HCT116 (cell line): Measurements from ENCODE around the gene KRTAP13-4. TPM values are rescaled to one million over a fixed set of nuclear protein-coding genes. Genes with fewer than 3 reads are reported as not detected.

Experiments
- ATAC-seq: fragments of 200-7000 bp; cut with Tn5 transposase; 2 replicates; pipeline ENCODE4 v1.9.1; 2020; ENCODE audit warnings: mild to moderate bottlenecking, moderate library complexity
- BruUV-seq: library from RNA; stranded (reverse); fragments of 400-500 nt; replicated peaks from 2 replicates; lab custom pipeline; 2021; lab: Mats Ljungman, UMichigan
- CTCF ChIA-PET: fragments of 300-600 bp; sonication (Branson Sonifier 250); formaldehyde crosslinking; loops from one replicate; lab custom pipeline; 2021; ENCODE audit warnings: antibody characterized with exemption; lab: Charles Lee
- POLR2A ChIA-PET: fragments of 300-600, 350-600 bp; sonication (Branson Sonifier 250); formaldehyde crosslinking; loops from one replicate; lab custom pipeline; 2021; ENCODE audit warnings: antibody characterized with exemption; lab: Charles Lee
- RAD21 ChIA-PET, 2 experiments: fragments of 300-600 bp; sonication (Branson Sonifier 250); formaldehyde crosslinking; loops; one replicate each; lab custom pipeline; 2023; ENCODE audit warnings: low total read pairs in 2 of 2; ENCODE audit not compliant: uncharacterized antibody in 2 of 2, unreplicated experiment in 2 of 2, low non-redundant PET in 1 of 2; lab: Charles Lee
- DNase-seq: peaks from one replicate; pipeline ENCODE4 v3.0.0-alpha.2; 2010; ENCODE audit warnings: low read depth, low spot score
- H2AFZ ChIP-seq: fragments of 200-600 bp; shearing (Covaris generic), sonication (generic); 2 replicates; pipeline ENCODE4 v1.6.1; 2017; ENCODE audit warnings: low read depth, mixed run types, mixed read lengths, antibody characterized with exemption, low read length; ENCODE audit not compliant: poor library complexity, severe bottlenecking
- H3K27ac ChIP-seq: 2 replicates; pipeline ENCODE4 v1.5.1; 2012; ENCODE audit warnings: low read depth, low read length
- H3K27me3 ChIP-seq: fragments of 200-600 bp; sonication (generic); 2 replicates; pipeline ENCODE4 v1.6.1; 2016; ENCODE audit warnings: mixed run types, low read length, mixed read lengths; ENCODE audit not compliant: insufficient read depth
- H3K36me3 ChIP-seq, 2 experiments: fragments of 200-500 bp in 1 of 2; fragments of 200-600 bp in 1 of 2; sonication (Bioruptor generic) in 1 of 2; sonication (generic) in 1 of 2; 2 replicates each; pipeline versions ENCODE4 v1.5.1 to v1.6.1; 2014 to 2016; ENCODE audit warnings: low read length in 2 of 2, inconsistent platforms in 1 of 2, mixed read lengths in 1 of 2, mixed run types in 1 of 2; ENCODE audit not compliant: insufficient read depth in 2 of 2, control insufficient read depth in 1 of 2
- H3K4me1 ChIP-seq, 2 experiments: fragments of 200-600 bp in 1 of 2; sonication (generic) in 1 of 2; 2 replicates each; pipeline versions ENCODE4 v1.5.1 to v1.6.1; 2012 to 2017; ENCODE audit warnings: low read length in 2 of 2, inconsistent platforms in 1 of 2, mild to moderate bottlenecking in 1 of 2, mixed read lengths in 1 of 2, mixed run types in 1 of 2, moderate library complexity in 1 of 2; ENCODE audit not compliant: insufficient read depth in 2 of 2, control insufficient read depth in 1 of 2
- H3K4me2 ChIP-seq: fragments of 200-600 bp; sonication (generic); 2 replicates; pipeline ENCODE4 v1.6.1; 2017; ENCODE audit warnings: mixed run types, low read length, mixed read lengths
- H3K4me3 ChIP-seq, 2 experiments: fragments of 200-600 bp in 1 of 2; sonication (generic) in 1 of 2; replicated peaks in 1 of 2; 2 replicates each; pipeline ENCODE4 v1.5.1; 2011 to 2016; ENCODE audit warnings: low read length in 2 of 2, control low read depth in 1 of 2, low read depth in 1 of 2, mild to moderate bottlenecking in 1 of 2, mixed read lengths in 1 of 2, mixed run types in 1 of 2
- H3K79me2 ChIP-seq: fragments of 200-600 bp; sonication (generic); 2 replicates; pipeline ENCODE4 v1.6.1; 2017; ENCODE audit warnings: mild to moderate bottlenecking, mixed run types, low read length, moderate library complexity, mixed read lengths; ENCODE audit not compliant: insufficient read depth
- H3K9ac ChIP-seq: fragments of 200-600 bp; sonication (generic); 2 replicates; pipeline ENCODE4 v1.6.1; 2016; ENCODE audit warnings: low read length, mixed read lengths
- H3K9me2 ChIP-seq: fragments of 200-600 bp; sonication (generic), shearing (Covaris generic); 2 replicates; pipeline ENCODE4 v1.6.1; 2017; ENCODE audit warnings: mixed run types, mild to moderate bottlenecking, moderate library complexity; ENCODE audit not compliant: insufficient read depth
- H3K9me3 ChIP-seq, 2 experiments: fragments of 200-500 bp in 1 of 2; fragments of 200-600 bp in 1 of 2; sonication (Bioruptor generic) in 1 of 2; sonication (generic) in 1 of 2; 2 replicates each; pipeline ENCODE4 v1.6.1; 2014 to 2017; ENCODE audit warnings: low read length in 2 of 2, mixed read lengths in 2 of 2, inconsistent platforms in 1 of 2, low read depth in 1 of 2, mild to moderate bottlenecking in 1 of 2, mixed run types in 1 of 2, moderate library complexity in 1 of 2; ENCODE audit not compliant: control insufficient read depth in 1 of 2, insufficient read depth in 1 of 2
- H4K20me1 ChIP-seq: fragments of 200-600 bp; sonication (generic), shearing (Covaris generic); 2 replicates; pipeline ENCODE4 v1.6.1; 2017; ENCODE audit warnings: mixed run types, mild to moderate bottlenecking, moderate library complexity; ENCODE audit not compliant: insufficient read depth
- ATF3 ChIP-seq: IDR thresholded peaks from 2 replicates; pipeline ENCODE4 v1.6.1; 2012
- CBX3 ChIP-seq: IDR thresholded peaks from 2 replicates; pipeline ENCODE4 v1.6.1; 2012; ENCODE audit warnings: low read depth
- CEBPB ChIP-seq: IDR thresholded peaks from 2 replicates; pipeline ENCODE4 v1.6.1; 2012; ENCODE audit warnings: low read depth
- CTCF ChIP-seq, 3 experiments: fragments of 200-600 bp in 1 of 3; sonication (generic) in 1 of 3; IDR thresholded peaks in 2 of 3; conservative IDR thresholded peaks in 1 of 3; 2 replicates each; pipeline ENCODE4 v1.5.1; 2012 to 2017; ENCODE audit warnings: low read depth in 2 of 3, low read length in 2 of 3, antibody characterized with exemption in 1 of 3, borderline replicate concordance in 1 of 3, control low read depth in 1 of 3, mild to moderate bottlenecking in 1 of 3, mixed read lengths in 1 of 3, mixed run types in 1 of 3, moderate library complexity in 1 of 3; ENCODE audit not compliant: insufficient read depth in 1 of 3
- EGR1 ChIP-seq: IDR thresholded peaks from 2 replicates; pipeline ENCODE4 v1.6.1; 2012; ENCODE audit warnings: low read depth
- ELF1 ChIP-seq: IDR thresholded peaks from 2 replicates; pipeline ENCODE4 v1.6.1; 2012; ENCODE audit warnings: low read depth, borderline replicate concordance
- EZH2 ChIP-seq: fragments of 200-600 bp; sonication (generic); IDR thresholded peaks from 2 replicates; pipeline ENCODE4 v1.6.1; 2017; ENCODE audit warnings: antibody characterized with exemption, mixed run types
- EZH2phosphoT487 ChIP-seq: fragments of 200-600 bp; IDR thresholded peaks from 2 replicates; pipeline ENCODE4 v1.6.1; 2018; ENCODE audit warnings: antibody characterized with exemption, borderline replicate concordance
- FOSL1 ChIP-seq: IDR thresholded peaks from 2 replicates; pipeline ENCODE4 v1.6.1; 2012; ENCODE audit warnings: low read depth
- JUND ChIP-seq: IDR thresholded peaks from 2 replicates; pipeline ENCODE4 v1.6.1; 2012
- MAX ChIP-seq: IDR thresholded peaks from 2 replicates; pipeline ENCODE4 v1.6.1; 2012
- POLR2A ChIP-seq: IDR thresholded peaks from 2 replicates; pipeline ENCODE4 v1.7.0; 2011; ENCODE audit warnings: borderline replicate concordance; ENCODE audit not compliant: insufficient read depth, insufficient read length; ENCODE audit errors: extremely low read depth
- POLR2AphosphoS5 ChIP-seq: IDR thresholded peaks from 2 replicates; pipeline ENCODE4 v1.6.1; 2011; ENCODE audit warnings: mild to moderate bottlenecking, low read depth, low read length, moderate library complexity
- RAD21 ChIP-seq: IDR thresholded peaks from 2 replicates; pipeline ENCODE4 v1.6.1; 2012; ENCODE audit warnings: low read depth, mild to moderate bottlenecking
- TCF7L2 ChIP-seq: IDR thresholded peaks from 2 replicates; pipeline ENCODE4 v1.7.0; 2011; ENCODE audit warnings: borderline replicate concordance, inconsistent platforms; ENCODE audit not compliant: insufficient read depth, insufficient read length; ENCODE audit errors: extremely low read depth
- YY1 ChIP-seq: IDR thresholded peaks from 2 replicates; pipeline ENCODE4 v1.6.1; 2011; ENCODE audit warnings: low read length, low read depth, moderate library complexity, mild to moderate bottlenecking; ENCODE audit not compliant: insufficient replicate concordance; ENCODE audit errors: extremely low read depth
- ZBTB33 ChIP-seq: IDR thresholded peaks from 2 replicates; pipeline ENCODE4 v1.6.1; 2011; ENCODE audit warnings: mild to moderate bottlenecking, low read length, moderate library complexity; ENCODE audit not compliant: insufficient replicate concordance; ENCODE audit errors: extremely low read depth
- ZFX ChIP-seq: fragments of 450-650 bp; IDR thresholded peaks from 2 replicates; pipeline ENCODE4 v1.6.1; 2017
- ZNF274 ChIP-seq: fragments of 200-500 bp; sonication (Bioruptor generic); IDR thresholded peaks from 2 replicates; pipeline ENCODE4 v1.6.1; 2014; ENCODE audit warnings: mild to moderate bottlenecking, low read depth, low read length, inconsistent platforms
- intact Hi-C: fragments of 100-400 bp; cut with micrococcal nuclease; formaldehyde crosslinking; loops from 2 replicates; pipeline ENCODE4 v1.10.0; 2022
- total RNA-seq: library from RNA; stranded (reverse); gene quantifications from one replicate; pipeline ENCODE4 v1.2.1, GENCODE V29; 2021; ENCODE audit not compliant: unreplicated experiment

Gene KRTAP13-4
- total RNA-seq, 1 experiment from 2014 or later: not detected

- TF ChIP-seq ZBTB33 (no peak), CEBPB (no peak), POLR2AphosphoS5 (no peak), EGR1 (no peak)
Measured at GRCh38 chr21:30444204-30444603, 14.2 kb downstream of the KRTAP13-4 start (continued).

GRCh38 chr21:30447056-30447455 lies 17.0 kb downstream of the KRTAP13-4 start:
- no peak for ATAC-seq
- TF ChIP-seq CTCF (IDR thresholded peaks at IDR 0.05 in 2 of 3, conservative IDR thresholded peaks at IDR 0.05 in 1 of 3; ENCODE audit: borderline replicate concordance in 1 of 3, insufficient read depth in 1 of 3, low read depth in 2 of 3, low read length in 2 of 3) (no peak), RAD21 (no peak), ELF1 (no peak), YY1 (no peak), POLR2AphosphoS5 (no peak), EZH2 (no peak), POLR2A (no peak), ATF3 (no peak), ZNF274 (no peak), ZBTB33 (no peak), ZFX (no peak), FOSL1 (no peak), CBX3 (no peak), CEBPB (no peak), EGR1 (no peak), MAX (no peak), TCF7L2 (no peak), EZH2phosphoT487 (no peak), JUND (no peak)
- TF ChIP-seq, all 23 proteins: peak for 0
- H4K20me1 ChIP-seq: no peaks in the 10 kb centered on the region
- no peak for DNase-seq
- no peak overlapping the region for H3K4me2 ChIP-seq
- H3K9me2 ChIP-seq: no peaks in the 10 kb centered on the region
- H3K4me3 ChIP-seq: no peak overlapping the region
- POLR2A ChIA-PET: no interaction called here
- H3K36me3 ChIP-seq: no peaks in the 10 kb centered on the region
- CTCF ChIA-PET: no interaction called here
- intact Hi-C loops: no loop called here
- no peak overlapping the region for H3K27ac ChIP-seq
- no peaks in the 10 kb centered on the region for H3K79me2 ChIP-seq
- H3K9me3 ChIP-seq: peaks cover 18 to 23% of the 10 kb centered on the region in 2 experiments; a peak in 3 of 4 replicates
- H3K4me1 ChIP-seq: no peaks in the 10 kb centered on the region
- RAD21 ChIA-PET: no interaction called here
- H3K9ac ChIP-seq: no peak overlapping the region
- no peaks in the 10 kb centered on the region for H3K27me3 ChIP-seq
- no TSS peak for BruUV-seq
- no peak overlapping the region for H2AFZ ChIP-seq
